SK-N-SH (cell line): ENCODE measurements around the gene FA2H.

ENCODE experiments used
- CTCF ChIP-seq: fragments of 200-600 bp; sonication (generic); IDR thresholded peaks from 2 replicates; pipeline ENCODE4 v1.6.1; 2017; ENCODE audit warnings: antibody characterized with exemption, mild to moderate bottlenecking, moderate library complexity
- SIN3A ChIP-seq: IDR thresholded peaks from 2 replicates; pipeline ENCODE4 v1.6.1; 2012; ENCODE audit warnings: low read depth, mild to moderate bottlenecking, low read length, moderate library complexity, borderline replicate concordance

- no peak for TF ChIP-seq SIN3A
- no peak for TF ChIP-seq CTCF
These were observed 19.0 kb upstream of the FA2H start for GRCh38 chr16:74793571-74793970.
